ENCODE data around the gene RFC4. TPM values are rescaled to one million over a fixed set of nuclear protein-coding genes. Genes with fewer than 3 reads are reported as not detected.

The RFC4 gene
- total and polyA plus RNA-seq, 9 of the 15 experiments (the other 6 are each of a cell fraction or from before 2014, with no cell fraction given), result 105 to 227 (median 180) TPM

DNA sequence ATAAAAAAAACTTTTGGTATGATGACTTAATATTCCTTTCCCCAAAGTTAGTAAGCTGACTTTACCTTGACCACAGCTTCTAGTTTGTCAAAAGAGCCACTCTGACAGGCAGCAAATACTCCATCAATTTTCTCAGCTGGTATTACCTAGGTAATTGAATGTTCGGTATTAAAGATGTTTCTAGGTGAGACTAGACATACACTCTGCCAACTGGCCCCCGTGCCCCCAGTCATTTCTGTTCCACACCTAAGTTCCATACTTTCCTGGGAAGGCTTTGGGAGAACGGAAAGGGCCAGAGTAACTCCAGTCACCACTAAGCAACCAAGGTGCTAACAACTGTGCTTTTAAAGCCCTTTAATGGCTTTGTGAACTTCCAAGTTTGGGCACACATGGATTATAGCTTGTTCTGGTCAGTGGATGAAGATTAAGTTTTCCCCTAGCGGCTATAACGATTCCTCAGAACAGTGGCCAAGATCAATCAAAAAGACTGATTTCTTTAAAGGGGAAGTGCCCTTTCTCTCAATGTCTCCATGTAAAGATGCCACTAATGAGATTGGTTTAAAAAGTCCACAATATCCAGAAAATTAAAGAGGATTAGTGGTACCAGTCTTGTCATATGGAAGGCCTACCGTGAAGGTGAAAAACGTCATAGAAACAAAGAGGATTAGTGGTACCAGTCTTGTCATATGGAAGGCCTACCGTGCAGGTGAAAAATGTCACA is 15.9 kb downstream of the RFC4 start (continued):
- TF ChIP-seq, protein P1, sequence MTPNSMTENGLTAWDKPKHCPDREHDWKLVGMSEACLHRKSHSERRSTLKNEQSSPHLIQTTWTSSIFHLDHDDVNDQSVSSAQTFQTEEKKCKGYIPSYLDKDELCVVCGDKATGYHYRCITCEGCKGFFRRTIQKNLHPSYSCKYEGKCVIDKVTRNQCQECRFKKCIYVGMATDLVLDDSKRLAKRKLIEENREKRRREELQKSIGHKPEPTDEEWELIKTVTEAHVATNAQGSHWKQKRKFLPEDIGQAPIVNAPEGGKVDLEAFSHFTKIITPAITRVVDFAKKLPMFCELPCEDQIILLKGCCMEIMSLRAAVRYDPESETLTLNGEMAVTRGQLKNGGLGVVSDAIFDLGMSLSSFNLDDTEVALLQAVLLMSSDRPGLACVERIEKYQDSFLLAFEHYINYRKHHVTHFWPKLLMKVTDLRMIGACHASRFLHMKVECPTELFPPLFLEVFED (CRISPR knock-in tag; conservative IDR thresholded peaks at IDR 0.05), result peak; percentile 92
- TF ChIP-seq ZNF212 (CRISPR knock-in tag; IDR thresholded peaks at IDR 0.05) (no peak), ZNF41 (CRISPR knock-in tag; conservative IDR thresholded peaks at IDR 0.05) (0 out of 2 replicates have a peak, but pooled peaks have one; percentile 56), ZFP36 (IDR thresholded peaks at IDR 0.05; ENCODE audit: low read depth, low read length, partially characterized antibody) (no peak), EWSR1 (IDR thresholded peaks at IDR 0.05; ENCODE audit: borderline replicate concordance, low read depth, partially characterized antibody) (peak; percentile 82), TEAD4 (IDR thresholded peaks at IDR 0.05; ENCODE audit: low read length) (no peak; the same call in none of the 2 replicates), TEAD4 (CRISPR knock-in tag; IDR thresholded peaks at IDR 0.05; ENCODE audit: borderline replicate concordance) (no peak), ESRRB (CRISPR knock-in tag; IDR thresholded peaks at IDR 0.05; ENCODE audit: borderline replicate concordance) (0 out of 2 replicates have a peak, but pooled peaks have one; percentile 34), HCFC1 (IDR thresholded peaks at IDR 0.05; ENCODE audit: low read depth, low read length) (no peak), ZNF121 (CRISPR knock-in tag; conservative IDR thresholded peaks at IDR 0.05) (no peak), BDP1 (IDR thresholded peaks at IDR 0.05; ENCODE audit: insufficient read depth, insufficient read length) (no peak), MEF2D (tag; conservative IDR thresholded peaks at IDR 0.05; ENCODE audit: low read depth) (no peak), RAD51 (IDR thresholded peaks at IDR 0.05; ENCODE audit: borderline replicate concordance, low read depth) (no peak), HIVEP1 (CRISPR knock-in tag; IDR thresholded peaks at IDR 0.05) (no peak)
- TF ChIP-seq, protein P2, sequence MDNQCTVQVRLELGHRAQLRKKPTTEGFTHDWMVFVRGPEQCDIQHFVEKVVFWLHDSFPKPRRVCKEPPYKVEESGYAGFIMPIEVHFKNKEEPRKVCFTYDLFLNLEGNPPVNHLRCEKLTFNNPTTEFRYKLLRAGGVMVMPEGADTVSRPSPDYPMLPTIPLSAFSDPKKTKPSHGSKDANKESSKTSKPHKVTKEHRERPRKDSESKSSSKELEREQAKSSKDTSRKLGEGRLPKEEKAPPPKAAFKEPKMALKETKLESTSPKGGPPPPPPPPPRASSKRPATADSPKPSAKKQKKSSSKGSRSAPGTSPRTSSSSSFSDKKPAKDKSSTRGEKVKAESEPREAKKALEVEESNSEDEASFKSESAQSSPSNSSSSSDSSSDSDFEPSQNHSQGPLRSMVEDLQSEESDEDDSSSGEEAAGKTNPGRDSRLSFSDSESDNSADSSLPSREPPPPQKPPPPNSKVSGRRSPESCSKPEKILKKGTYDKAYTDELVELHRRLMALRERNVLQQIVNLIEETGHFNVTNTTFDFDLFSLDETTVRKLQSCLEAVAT (IDR thresholded peaks at IDR 0.05), result peak in 1 of 2 experiments; percentile 38; a peak in 1 of 4 replicates
- TF ChIP-seq, protein P3, sequence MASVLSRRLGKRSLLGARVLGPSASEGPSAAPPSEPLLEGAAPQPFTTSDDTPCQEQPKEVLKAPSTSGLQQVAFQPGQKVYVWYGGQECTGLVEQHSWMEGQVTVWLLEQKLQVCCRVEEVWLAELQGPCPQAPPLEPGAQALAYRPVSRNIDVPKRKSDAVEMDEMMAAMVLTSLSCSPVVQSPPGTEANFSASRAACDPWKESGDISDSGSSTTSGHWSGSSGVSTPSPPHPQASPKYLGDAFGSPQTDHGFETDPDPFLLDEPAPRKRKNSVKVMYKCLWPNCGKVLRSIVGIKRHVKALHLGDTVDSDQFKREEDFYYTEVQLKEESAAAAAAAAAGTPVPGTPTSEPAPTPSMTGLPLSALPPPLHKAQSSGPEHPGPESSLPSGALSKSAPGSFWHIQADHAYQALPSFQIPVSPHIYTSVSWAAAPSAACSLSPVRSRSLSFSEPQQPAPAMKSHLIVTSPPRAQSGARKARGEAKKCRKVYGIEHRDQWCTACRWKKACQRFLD (CRISPR knock-in tag; IDR thresholded peaks at IDR 0.05), result peak; percentile 73
- TF ChIP-seq, protein P4, sequence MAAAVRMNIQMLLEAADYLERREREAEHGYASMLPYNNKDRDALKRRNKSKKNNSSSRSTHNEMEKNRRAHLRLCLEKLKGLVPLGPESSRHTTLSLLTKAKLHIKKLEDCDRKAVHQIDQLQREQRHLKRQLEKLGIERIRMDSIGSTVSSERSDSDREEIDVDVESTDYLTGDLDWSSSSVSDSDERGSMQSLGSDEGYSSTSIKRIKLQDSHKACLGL (CRISPR knock-in tag; IDR thresholded peaks at IDR 0.05; ENCODE audit: borderline replicate concordance, poor library complexity, severe bottlenecking), result no peak
- TF ChIP-seq, protein P5, sequence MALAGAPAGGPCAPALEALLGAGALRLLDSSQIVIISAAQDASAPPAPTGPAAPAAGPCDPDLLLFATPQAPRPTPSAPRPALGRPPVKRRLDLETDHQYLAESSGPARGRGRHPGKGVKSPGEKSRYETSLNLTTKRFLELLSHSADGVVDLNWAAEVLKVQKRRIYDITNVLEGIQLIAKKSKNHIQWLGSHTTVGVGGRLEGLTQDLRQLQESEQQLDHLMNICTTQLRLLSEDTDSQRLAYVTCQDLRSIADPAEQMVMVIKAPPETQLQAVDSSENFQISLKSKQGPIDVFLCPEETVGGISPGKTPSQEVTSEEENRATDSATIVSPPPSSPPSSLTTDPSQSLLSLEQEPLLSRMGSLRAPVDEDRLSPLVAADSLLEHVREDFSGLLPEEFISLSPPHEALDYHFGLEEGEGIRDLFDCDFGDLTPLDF (CRISPR knock-in tag; IDR thresholded peaks at IDR 0.05), result peak; percentile 75
- TF ChIP-seq, protein P6, sequence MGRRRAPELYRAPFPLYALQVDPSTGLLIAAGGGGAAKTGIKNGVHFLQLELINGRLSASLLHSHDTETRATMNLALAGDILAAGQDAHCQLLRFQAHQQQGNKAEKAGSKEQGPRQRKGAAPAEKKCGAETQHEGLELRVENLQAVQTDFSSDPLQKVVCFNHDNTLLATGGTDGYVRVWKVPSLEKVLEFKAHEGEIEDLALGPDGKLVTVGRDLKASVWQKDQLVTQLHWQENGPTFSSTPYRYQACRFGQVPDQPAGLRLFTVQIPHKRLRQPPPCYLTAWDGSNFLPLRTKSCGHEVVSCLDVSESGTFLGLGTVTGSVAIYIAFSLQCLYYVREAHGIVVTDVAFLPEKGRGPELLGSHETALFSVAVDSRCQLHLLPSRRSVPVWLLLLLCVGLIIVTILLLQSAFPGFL (CRISPR knock-in tag; IDR thresholded peaks at IDR 0.05), result no peak

Measured in K562 (cell line).